Measurements from ENCODE around the gene RNASE8. TPM values are rescaled to one million over a fixed set of nuclear protein-coding genes. Genes with fewer than 3 reads are reported as not detected.

RNASE8 gene
- total RNA-seq, 1 experiment from 2014 or later, result not detected

- CTCF ChIA-PET, result no interaction called here
- ATAC-seq (peak; percentile 51; the same call in 1 of the 2 replicates), DNase-seq (ENCODE audit: low read depth, low spot score) (no peak)
- intact Hi-C loops (cut with micrococcal nuclease; ENCODE audit: unreplicated experiment) (no loop called here), in situ Hi-C loops (cut with HindIII; ENCODE audit: low pct_unique_long_range_greater_than_20kb, low sequenced_read_pairs) (no loop called here)
- Histone ChIP-seq H3K27ac (ENCODE audit: low read length) (no peak overlapping the region), H3K4me3 (ENCODE audit: low read depth in 2 of 2, low read length in 2 of 2) (no peak overlapping the region), H3K36me3 (ENCODE audit: control insufficient read depth, insufficient read depth, low read length) (no peaks in the 10 kb centered on the region), H3K9me3 (ENCODE audit: control insufficient read depth, insufficient read depth, low read depth, low read length) (no peaks in the 10 kb centered on the region), H3K27me3 (ENCODE audit: control insufficient read depth, insufficient read depth, low read length) (no peaks in the 10 kb centered on the region), H3K4me1 (ENCODE audit: control insufficient read depth, insufficient read depth, low read length) (no peaks in the 10 kb centered on the region)
- TF ChIP-seq REST (IDR thresholded peaks at IDR 0.05; ENCODE audit: insufficient read depth in 1 of 2, low read depth in 2 of 2, low read length in 1 of 2) (no peak), POLR2AphosphoS5 (IDR thresholded peaks at IDR 0.05; ENCODE audit: low read depth, low read length) (no peak), CTCF (IDR thresholded peaks at IDR 0.05) (no peak), TCF7L2 (IDR thresholded peaks at IDR 0.05; ENCODE audit: low read depth, low read length) (no peak)
- BruUV-seq (replicated peaks), result no TSS peak
- POLR2A ChIA-PET, result no interaction called here
Measured at GRCh38 chr14:21084998-21085853, 27.6 kb downstream of the RNASE8 start.

GRCh38 chr14:21086908-21087293 lies 29.3 kb downstream of the RNASE8 start:
- no TSS peak for BruUV-seq (replicated peaks)
- intact Hi-C loops (cut with micrococcal nuclease; ENCODE audit: unreplicated experiment), result no loop called here
- no peak overlapping the region for H3K27ac ChIP-seq (ENCODE audit: low read length)
- in situ Hi-C loops (cut with HindIII; ENCODE audit: low pct_unique_long_range_greater_than_20kb, low sequenced_read_pairs), result no loop called here
- DNase-seq (ENCODE audit: low read depth, low spot score) (no peak), ATAC-seq (no peak)
- no peaks in the 10 kb centered on the region for H3K36me3 ChIP-seq (ENCODE audit: control insufficient read depth, insufficient read depth, low read length)
- no peaks in the 10 kb centered on the region for H3K9me3 ChIP-seq (ENCODE audit: control insufficient read depth, insufficient read depth, low read depth, low read length)
- TF ChIP-seq REST (IDR thresholded peaks at IDR 0.05; ENCODE audit: insufficient read depth in 1 of 2, low read depth in 2 of 2, low read length in 1 of 2) (no peak), CTCF (IDR thresholded peaks at IDR 0.05) (no peak), SIN3A (IDR thresholded peaks at IDR 0.05; ENCODE audit: borderline replicate concordance, insufficient read depth, low read depth, low read length) (no peak), TCF7L2 (IDR thresholded peaks at IDR 0.05; ENCODE audit: low read depth, low read length) (no peak), POLR2AphosphoS5 (IDR thresholded peaks at IDR 0.05; ENCODE audit: low read depth, low read length) (no peak)
- no peak overlapping the region for H3K4me3 ChIP-seq (ENCODE audit: low read depth in 2 of 2, low read length in 2 of 2)
- POLR2A ChIA-PET, result no interaction called here
- CTCF ChIA-PET, result interaction anchor here (1.2 kb wide), 1 partner anchor 72 kb away, joined by 3 read pairs; no protein-coding TSS in a partner anchor
- no peaks in the 10 kb centered on the region for H3K27me3 ChIP-seq (ENCODE audit: control insufficient read depth, insufficient read depth, low read length)
- H3K4me1 ChIP-seq (ENCODE audit: control insufficient read depth, insufficient read depth, low read length), result no peaks in the 10 kb centered on the region

Data from Panc1 (cell line).